GM18951 (cell line): Measurements from ENCODE around the gene IRX5.

Source experiments
- POLR2A ChIP-seq: IDR thresholded peaks from 4 replicates; pipeline ENCODE4 v1.6.1; 2011; ENCODE audit warnings: mild to moderate bottlenecking; ENCODE audit not compliant: insufficient read length, insufficient read depth; ENCODE audit errors: extremely low read depth
- in situ Hi-C: fragments of 300-500 bp; cut with MboI; formaldehyde crosslinking; loops from one replicate; pipeline ENCODE4 v1.12.0; 2022; ENCODE audit warnings: low sequenced_read_pairs, mixed read lengths, inconsistent platforms; ENCODE audit not compliant: unreplicated experiment

Gene IRX5

GRCh38 chr16:54923988-54924387 is 6.7 kb upstream of the IRX5 start:
- no peak for TF ChIP-seq POLR2A
- in situ Hi-C loops: no loop called here

GRCh38 chr16:54926166-54926838 is 4.4 kb upstream of the IRX5 start:
- TF ChIP-seq POLR2A: no peak
- in situ Hi-C loops: no loop called here

- no peak for TF ChIP-seq POLR2A
- in situ Hi-C loops: no loop called here
These were observed 3.3 kb upstream of the IRX5 start for GRCh38 chr16:54927125-54928015.

GRCh38 chr16:54928016-54928356 is 2.7 kb upstream of the IRX5 start:
- TF ChIP-seq POLR2A: no peak
- in situ Hi-C loops: no loop called here

GRCh38 chr16:54928411-54929089 is 2.1 kb upstream of the IRX5 start:
- TF ChIP-seq POLR2A: peak; percentile 20
- in situ Hi-C loops: no loop called here

- in situ Hi-C loops: loop anchor here (10.0 kb wide), 1 partner anchor 645 kb away; the partner anchor contains the start of gene IRX3
- peak; percentile 9 for TF ChIP-seq POLR2A
These were observed 1.3 kb upstream of the IRX5 start for GRCh38 chr16:54929090-54930004.

- TF ChIP-seq POLR2A: no peak
- in situ Hi-C loops: loop anchor here (10.0 kb wide), 1 partner anchor 646 kb away; the partner anchor contains the start of gene IRX3
These were observed 129 bp downstream of the IRX5 start for GRCh38 chr16:54930869-54931119.

GRCh38 chr16:54931120-54932014 is 702 bp downstream of the IRX5 start:
- in situ Hi-C loops: loop anchor here (10.0 kb wide), 1 partner anchor 647 kb away; the partner anchor contains the start of gene IRX3
- no peak for TF ChIP-seq POLR2A

- in situ Hi-C loops: loop anchor here (10.0 kb wide), 1 partner anchor 647 kb away; the partner anchor contains the start of gene IRX3
- no peak for TF ChIP-seq POLR2A
These were observed 1.5 kb downstream of the IRX5 start for GRCh38 chr16:54932021-54932660.

- TF ChIP-seq POLR2A: no peak
These were observed 2.1 kb downstream of the IRX5 start for GRCh38 chr16:54932737-54933254.

More at GRCh38 chr16:54932737-54933254, 2.1 kb downstream of the IRX5 start:
- in situ Hi-C loops: loop anchor here (10.0 kb wide), 1 partner anchor 648 kb away; the partner anchor contains the start of gene IRX3
